SK-N-SH treated with all-trans-retinoic acid at 6 μM for 48 hours (cell line): ENCODE results near the gene CBY1.

ENCODE experiments used
- ATAC-seq: fragments of 200-7000 bp; cut with Tn5 transposase; 3 replicates; pipeline ENCODE4 v1.9.1; 2020; ENCODE audit warnings: mild to moderate bottlenecking, moderate library complexity
- ARNTL ChIP-seq: fragments of 450-650 bp; formaldehyde crosslinking; IDR thresholded peaks from 2 replicates; pipeline ENCODE4 v1.5.0; 2020; ENCODE audit warnings: low read depth, mild to moderate bottlenecking, moderate library complexity, borderline replicate concordance
- BACH2 ChIP-seq: fragments of 250-450 bp; sonication (Bioruptor Pico); IDR thresholded peaks from 2 replicates; pipeline ENCODE4 v1.9.0; 2021; ENCODE audit warnings: mild to moderate bottlenecking, borderline replicate concordance
- CSDC2 ChIP-seq: fragments of 250-450 bp; sonication (Bioruptor Pico); IDR thresholded peaks from 2 replicates; pipeline ENCODE4 v1.5.0; 2020; ENCODE audit warnings: mild to moderate bottlenecking, moderate library complexity
- CSRNP3 ChIP-seq: fragments of 250-450 bp; sonication (Bioruptor Pico); IDR thresholded peaks from 2 replicates; pipeline ENCODE4 v1.5.1; 2021; ENCODE audit warnings: mild to moderate bottlenecking, moderate library complexity
- ESRRG ChIP-seq: fragments of 250-450 bp; sonication (Bioruptor Pico); IDR thresholded peaks from 2 replicates; pipeline ENCODE4 v1.6.1; 2021; ENCODE audit warnings: mild to moderate bottlenecking
- GLIS3 ChIP-seq: fragments of 250-450 bp; sonication (Bioruptor Pico); IDR thresholded peaks from 2 replicates; pipeline ENCODE4 v1.5.0; 2020; ENCODE audit warnings: mild to moderate bottlenecking, moderate library complexity
- ISL1 ChIP-seq: fragments of 250-450 bp; sonication (Bioruptor Pico); IDR thresholded peaks from 2 replicates; pipeline ENCODE4 v2.1.2; 2022; ENCODE audit warnings: mild to moderate bottlenecking, moderate library complexity
- OSR1 ChIP-seq: fragments of 250-450 bp; sonication (Bioruptor Pico); IDR thresholded peaks from 2 replicates; pipeline ENCODE4 v1.8.0; 2022; ENCODE audit warnings: moderate library complexity, mild to moderate bottlenecking, inconsistent platforms
- PATZ1 ChIP-seq: fragments of 250-450 bp; sonication (Bioruptor Pico); IDR thresholded peaks from 2 replicates; pipeline ENCODE4 v1.8.0; 2020; ENCODE audit warnings: mild to moderate bottlenecking, moderate library complexity, borderline replicate concordance
- PPARA ChIP-seq: fragments of 250-450 bp; sonication (Bioruptor Pico); IDR thresholded peaks from 2 replicates; pipeline ENCODE4 v1.5.0; 2020; ENCODE audit warnings: mild to moderate bottlenecking, borderline replicate concordance
- RARB ChIP-seq: fragments of 250-450 bp; sonication (Bioruptor Pico); IDR thresholded peaks from 2 replicates; pipeline ENCODE4 v1.8.0; 2021; ENCODE audit warnings: mild to moderate bottlenecking, moderate library complexity
- SNAI2 ChIP-seq: fragments of 250-450 bp; sonication (Bioruptor Pico); IDR thresholded peaks from 2 replicates; pipeline ENCODE4 v1.5.0; 2020; ENCODE audit warnings: mild to moderate bottlenecking, moderate library complexity
- TOX ChIP-seq: fragments of 250-450 bp; sonication (Bioruptor Pico); IDR thresholded peaks from 2 replicates; pipeline ENCODE4 v1.8.0; 2021; ENCODE audit warnings: mild to moderate bottlenecking, moderate library complexity, borderline replicate concordance
- TSHZ2 ChIP-seq: fragments of 250-450 bp; sonication (Bioruptor Pico); IDR thresholded peaks from 2 replicates; pipeline ENCODE4 v1.5.0; 2020; ENCODE audit warnings: mild to moderate bottlenecking, moderate library complexity
- ZC3H10 ChIP-seq: fragments of 250-450 bp; sonication (Bioruptor Pico); IDR thresholded peaks from 2 replicates; pipeline ENCODE4 v1.5.1; 2021; ENCODE audit warnings: mild to moderate bottlenecking, moderate library complexity
- ZFP3 ChIP-seq: fragments of 250-450 bp; sonication (Bioruptor Pico); IDR thresholded peaks from 2 replicates; pipeline ENCODE4 v1.5.0; 2020; ENCODE audit warnings: mild to moderate bottlenecking, moderate library complexity
- ZFP30 ChIP-seq: fragments of 450-650 bp; formaldehyde crosslinking; IDR thresholded peaks from 2 replicates; pipeline ENCODE4 v1.5.0; 2022; ENCODE audit warnings: mild to moderate bottlenecking, moderate library complexity
- ZNF565 ChIP-seq: fragments of 450-650 bp; formaldehyde crosslinking; conservative IDR thresholded peaks from 2 replicates; pipeline ENCODE4 v1.5.0; 2020; ENCODE audit warnings: low read depth, mild to moderate bottlenecking, moderate library complexity
- ZNF70 ChIP-seq: fragments of 450-650 bp; formaldehyde crosslinking; IDR thresholded peaks from 2 replicates; pipeline ENCODE4 v1.5.0; 2020; ENCODE audit warnings: mild to moderate bottlenecking, moderate library complexity
- ZNF8 ChIP-seq: fragments of 450-650 bp; formaldehyde crosslinking; IDR thresholded peaks from 2 replicates; pipeline ENCODE4 v1.5.0; 2020; ENCODE audit warnings: mild to moderate bottlenecking, moderate library complexity

Gene CBY1

DNA sequence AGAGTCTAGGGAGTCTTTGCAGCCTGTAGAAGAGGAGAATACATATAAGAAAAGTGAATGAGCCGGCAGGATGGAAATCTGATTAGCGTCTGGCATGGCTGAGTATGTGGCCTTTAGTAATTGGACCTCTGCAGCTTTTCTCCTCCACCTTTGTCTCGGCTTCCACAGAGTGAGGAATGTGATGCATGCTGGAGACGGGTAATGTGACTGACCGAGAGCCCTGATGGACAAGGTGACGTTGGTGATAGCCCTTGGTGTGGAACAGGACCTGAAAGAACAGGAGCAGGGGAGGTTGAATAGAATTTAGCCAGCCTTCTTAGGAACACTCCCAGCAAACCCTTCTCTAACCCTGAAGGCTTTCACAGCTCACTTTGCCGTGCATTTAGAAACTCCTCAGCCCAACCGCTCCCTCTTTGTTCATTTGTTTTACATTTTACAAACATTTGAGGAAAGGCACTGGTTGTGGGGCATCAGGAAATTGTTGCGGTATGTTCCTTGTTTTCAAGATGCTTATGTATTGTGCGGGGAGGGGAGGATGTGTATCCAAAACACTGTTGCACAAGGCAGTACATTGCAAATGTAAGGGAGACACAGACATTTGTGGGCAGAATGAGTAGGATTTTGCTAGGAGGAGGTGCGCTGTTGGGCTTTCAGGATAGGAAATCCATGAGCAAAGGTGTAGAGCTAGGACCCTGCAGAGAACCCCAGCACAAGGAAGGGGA lies 56.2 kb downstream of the CBY1 start:
- TF ChIP-seq ZNF8 (CRISPR knock-in tag) = no peak

DNA sequence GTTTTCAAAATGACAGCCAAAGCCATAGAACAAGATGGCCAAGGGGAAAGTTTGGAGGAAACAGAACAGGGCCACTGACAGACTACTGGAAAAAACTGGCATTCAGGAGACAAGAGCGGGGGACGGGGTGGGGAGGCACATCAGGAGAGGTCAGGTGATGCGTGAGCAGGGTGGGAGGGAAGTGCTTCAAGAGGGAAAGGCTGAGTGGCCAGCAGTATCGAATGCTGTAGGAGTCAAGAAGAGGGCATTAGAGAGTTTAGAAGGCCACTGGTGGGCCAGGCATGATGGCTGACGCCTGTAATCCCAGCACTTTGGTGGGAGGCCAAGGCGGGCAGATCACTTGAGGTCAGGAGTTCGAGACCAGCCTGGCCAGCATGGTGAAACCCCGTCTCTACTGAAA lies 57.5 kb downstream of the CBY1 start:
- TF ChIP-seq ZNF70 (no peak), ZFP3 (no peak), ESRRG (CRISPR knock-in tag) (no peak), TOX (CRISPR knock-in tag) (no peak), SNAI2 (CRISPR knock-in tag) (no peak), ZC3H10 (CRISPR knock-in tag) (no peak), ZNF565 (CRISPR knock-in tag) (no peak), ISL1 (CRISPR knock-in tag) (no peak), TSHZ2 (CRISPR knock-in tag) (no peak), BACH2 (CRISPR knock-in tag) (no peak), CSDC2 (no peak), CSRNP3 (CRISPR knock-in tag) (no peak), PPARA (no peak), PATZ1 (CRISPR knock-in tag) (no peak), ARNTL (CRISPR knock-in tag) (no peak), ZNF8 (CRISPR knock-in tag) (no peak), ZFP30 (CRISPR knock-in tag) (no peak), OSR1 (CRISPR knock-in tag) (no peak), GLIS3 (CRISPR knock-in tag) (no peak)
- ATAC-seq = no peak

More for the DNA sequence above, 56.2 kb downstream of the CBY1 start:
- ATAC-seq = no peak

GRCh38 chr22:38715176-38715764 lies 58.8 kb downstream of the CBY1 start:
- ATAC-seq = no peak
- TF ChIP-seq PATZ1 (CRISPR knock-in tag) (no peak), ZNF565 (CRISPR knock-in tag) (no peak), BACH2 (CRISPR knock-in tag) (no peak), GLIS3 (CRISPR knock-in tag) (no peak), RARB (CRISPR knock-in tag) (no peak), TOX (CRISPR knock-in tag) (no peak), ZNF70 (no peak), CSRNP3 (CRISPR knock-in tag) (no peak)
- TF ChIP-seq, all 23 proteins: peak for 0
